ENCODE measurements around the gene ATG16L2. TPM values are rescaled to one million over a fixed set of nuclear protein-coding genes. Genes with fewer than 3 reads are reported as not detected.

Gene ATG16L2
- total and polyA plus RNA-seq, 4 donors = 4.7 to 17.8 (median 7.4) TPM

GRCh38 chr11:72781313-72782080 lies 32.7 kb upstream of the ATG16L2 start:
- H3K9me3 ChIP-seq (ENCODE audit: control insufficient read depth in 4 of 4, low read length in 3 of 4) = no peaks in the 10 kb centered on the region
- peak overlapping the region; percentile 86 to 92 for H3K27ac ChIP-seq (ENCODE audit: low read depth in 1 of 2, low read length in 2 of 2)
- no peaks in the 10 kb centered on the region for H3K27me3 ChIP-seq (ENCODE audit: control insufficient read depth in 4 of 4, insufficient read depth in 4 of 4, low read length in 3 of 4)
- H3K9ac ChIP-seq (ENCODE audit: low read depth in 1 of 2, low read length in 2 of 2) = peak overlapping the region in 1 of 2 donors; percentile 88
- peak overlapping the region; percentile 64 to 85 (median 78) for H3K4me3 ChIP-seq (ENCODE audit: low read depth in 1 of 3, low read length in 3 of 3)
- under 1% methylated on average over 89 of the region's 89 CpGs for WGBS
- DNase-seq (ENCODE audit: low spot score) = peak; percentile 63
- no peaks in the 10 kb centered on the region for H3K36me3 ChIP-seq (ENCODE audit: control insufficient read depth in 4 of 4, insufficient read depth in 3 of 4, low read depth in 1 of 4, low read length in 3 of 4)
- TF ChIP-seq HNF4A (conservative IDR thresholded peaks at IDR 0.05) (no peak), HNF4G (IDR thresholded peaks at IDR 0.05) (no peak), MAX (IDR thresholded peaks at IDR 0.05) (no peak), CTCF (IDR thresholded peaks at IDR 0.05; ENCODE audit: low read depth, low read length, missing input control) (no peak), EGR1 (IDR thresholded peaks at IDR 0.05; ENCODE audit: low read depth in 2 of 2) (no peak), YY1 (IDR thresholded peaks at IDR 0.05) (no peak), RXRA (IDR thresholded peaks at IDR 0.05) (no peak), TAF1 (conservative IDR thresholded peaks at IDR 0.05) (no peak), FOXA2 (IDR thresholded peaks at IDR 0.05) (no peak), RAD21 (IDR thresholded peaks at IDR 0.05) (no peak)
- peaks cover 8 to 64% (median 48%) of the 10 kb centered on the region in 4 donors for H3K4me1 ChIP-seq (ENCODE audit: control insufficient read depth in 4 of 4, insufficient read depth in 4 of 4, low read length in 3 of 4)

GRCh38 chr11:72782081-72782920 lies 31.9 kb upstream of the ATG16L2 start:
- Histone ChIP-seq H3K9me3 (ENCODE audit: control insufficient read depth in 4 of 4, low read length in 3 of 4) (no peaks in the 10 kb centered on the region), H3K4me3 (ENCODE audit: low read depth in 1 of 3, low read length in 3 of 3) (peak overlapping the region in 2 of 3 donors; percentile 43 to 78), H3K27ac (ENCODE audit: low read depth in 1 of 2, low read length in 2 of 2) (peak overlapping the region in 1 of 2 donors; percentile 70), H3K36me3 (ENCODE audit: control insufficient read depth in 4 of 4, insufficient read depth in 3 of 4, low read depth in 1 of 4, low read length in 3 of 4) (no peaks in the 10 kb centered on the region), H3K4me1 (ENCODE audit: control insufficient read depth in 4 of 4, insufficient read depth in 4 of 4, low read length in 3 of 4) (peaks cover 5 to 64% (median 48%) of the 10 kb centered on the region in 4 donors), H3K9ac (ENCODE audit: low read depth in 1 of 2, low read length in 2 of 2) (no peak overlapping the region), H3K27me3 (ENCODE audit: control insufficient read depth in 4 of 4, insufficient read depth in 4 of 4, low read length in 3 of 4) (no peaks in the 10 kb centered on the region)
- no peak for TF ChIP-seq REST (IDR thresholded peaks at IDR 0.05)
- TF ChIP-seq CTCF (IDR thresholded peaks at IDR 0.05; ENCODE audit: low read depth, low read length, missing input control) = no peak
- TF ChIP-seq EGR1 (IDR thresholded peaks at IDR 0.05; ENCODE audit: low read depth in 2 of 2) = no peak
- TF ChIP-seq TAF1 (conservative IDR thresholded peaks at IDR 0.05) = no peak
- TF ChIP-seq RXRA (IDR thresholded peaks at IDR 0.05) = peak; percentile 33 to 58
- no peak for TF ChIP-seq NR2F2 (IDR thresholded peaks at IDR 0.05)
- peak; percentile 63 to 73 for TF ChIP-seq HNF4A (conservative IDR thresholded peaks at IDR 0.05)
- peak; percentile 76 for TF ChIP-seq SP1 (IDR thresholded peaks at IDR 0.05)
- TF ChIP-seq FOXA1 (IDR thresholded peaks at IDR 0.05) = no peak
- TF ChIP-seq YY1 (IDR thresholded peaks at IDR 0.05) = no peak
- no peak for TF ChIP-seq FOXA2 (IDR thresholded peaks at IDR 0.05)
- DNase-seq (ENCODE audit: low spot score) = no peak
- 32% methylated on average over 14 of the region's 14 CpGs for WGBS

Data from liver (tissue), 9 donors.